SU-DHL-6 (cell line): ENCODE results near the gene SIK2.

Source experiments
- H2AFZ ChIP-seq: fragments of 200-600 bp; sonication (generic); 2 replicates; pipeline ENCODE4 v1.6.1; 2014; ENCODE audit warnings: low read depth, mild to moderate bottlenecking, moderate library complexity, mixed read lengths, antibody characterized with exemption, low read length; ENCODE audit not compliant: severe bottlenecking
- H3F3A ChIP-seq: fragments of 200-600 bp; shearing (Covaris generic); 2 replicates; pipeline ENCODE4 v1.6.0; 2016; ENCODE audit warnings: antibody characterized with exemption, mild to moderate bottlenecking; ENCODE audit not compliant: insufficient read depth
- H3K27ac ChIP-seq: fragments of 200-600 bp; sonication (generic); 2 replicates; pipeline ENCODE4 v1.5.1; 2016; ENCODE audit warnings: low read depth, mild to moderate bottlenecking, low read length, moderate library complexity, mixed read lengths
- H3K27me3 ChIP-seq: fragments of 200-600 bp; sonication (generic), shearing (Covaris generic); 2 replicates; pipeline ENCODE4 v1.6.0; 2014; ENCODE audit warnings: mild to moderate bottlenecking, low read length
- H3K36me3 ChIP-seq: fragments of 200-600 bp; sonication (generic); 2 replicates; pipeline ENCODE4 v1.6.1; 2014; ENCODE audit warnings: mild to moderate bottlenecking, low read length, mixed read lengths
- H3K4me2 ChIP-seq: fragments of 300-600, 200-600 bp; shearing (Covaris generic), sonication (generic); 2 replicates; pipeline ENCODE4 v1.6.0; 2014; ENCODE audit warnings: low read length, low read depth, mild to moderate bottlenecking; ENCODE audit not compliant: poor library complexity, severe bottlenecking
- H3K4me3 ChIP-seq: fragments of 200-600 bp; sonication (generic); 2 replicates; pipeline ENCODE4 v1.5.1; 2014; ENCODE audit warnings: antibody characterized with exemption, low read length, mild to moderate bottlenecking, mixed read lengths; ENCODE audit not compliant: insufficient read depth, poor library complexity, severe bottlenecking
- H3K79me2 ChIP-seq: fragments of 200-600 bp; sonication (generic); 2 replicates; pipeline ENCODE4 v1.6.1; 2014; ENCODE audit warnings: mild to moderate bottlenecking, low read length, moderate library complexity; ENCODE audit not compliant: insufficient read depth
- H3K9ac ChIP-seq: fragments of 200-600 bp; sonication (generic); 2 replicates; pipeline ENCODE4 v1.7.0; 2014; ENCODE audit warnings: mild to moderate bottlenecking, low read length
- H3K9me2 ChIP-seq: fragments of 200-600 bp; sonication (generic); replicated peaks from 2 replicates; pipeline ENCODE4 v1.6.1; 2014; ENCODE audit warnings: low read length; ENCODE audit not compliant: insufficient read depth
- H3K9me3 ChIP-seq: fragments of 200-600 bp; sonication (generic); 2 replicates; pipeline ENCODE4 v1.6.1; 2014; ENCODE audit warnings: low read length, mixed read lengths; ENCODE audit not compliant: insufficient read depth
- H4K20me1 ChIP-seq: fragments of 200-600 bp; sonication (generic); 2 replicates; pipeline ENCODE4 v1.6.1; 2014; ENCODE audit warnings: low read depth, mild to moderate bottlenecking, antibody characterized with exemption, low read length, moderate library complexity, mixed read lengths
- EZH2phosphoT487 ChIP-seq: fragments of 200-600 bp; sonication (generic), shearing (Covaris generic); conservative IDR thresholded peaks from 2 replicates; pipeline ENCODE4 v1.6.1; 2018; ENCODE audit warnings: mild to moderate bottlenecking, antibody characterized with exemption, low read length, moderate library complexity, mixed read lengths
- TF ChIP-seq, protein P1 (sequence below): fragments of 200-600 bp; sonication (generic); IDR thresholded peaks from one replicate; pipeline ENCODE4 v1.5.1; 2017; ENCODE audit warnings: antibody characterized with exemption, mild to moderate bottlenecking, low read length, moderate library complexity; ENCODE audit not compliant: insufficient read depth, poor library complexity, severe bottlenecking

Gene SIK2

DNA sequence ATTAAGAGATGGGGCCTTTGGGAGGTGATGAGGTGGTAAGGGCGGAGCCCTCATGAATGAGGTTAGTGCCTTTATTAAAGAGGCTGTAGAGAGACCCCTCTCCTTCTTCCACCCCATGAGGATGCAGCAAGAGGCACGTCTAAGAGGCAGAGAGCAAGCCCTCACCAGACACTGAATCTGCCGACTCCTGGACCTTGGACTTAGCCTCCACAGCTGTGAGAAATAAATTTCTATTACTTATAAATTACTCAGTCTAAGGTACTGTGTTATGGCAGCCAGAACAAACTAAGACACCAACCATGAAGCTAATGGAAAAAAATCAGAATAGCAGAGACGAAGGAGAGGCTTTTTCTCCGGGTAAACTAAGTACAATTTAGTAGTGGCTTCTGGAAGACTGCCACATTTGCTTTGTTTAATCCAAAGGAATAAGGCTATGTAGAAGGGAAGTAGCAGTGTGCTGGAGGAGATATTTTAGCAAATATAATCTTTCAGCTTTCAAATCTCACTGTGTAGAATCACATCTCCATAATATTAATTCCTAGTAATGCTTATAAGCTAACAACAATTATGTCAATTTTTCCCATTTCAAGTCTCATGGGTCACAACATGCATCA is 12.3 kb upstream of the SIK2 start:
- H2AFZ ChIP-seq: no peak overlapping the region
- H3K9ac ChIP-seq: no peak overlapping the region
- H4K20me1 ChIP-seq: no peaks in the 10 kb centered on the region
- no peaks in the 10 kb centered on the region for H3K9me3 ChIP-seq
- H3K4me2 ChIP-seq: no peak overlapping the region
- H3K9me2 ChIP-seq: no peaks in the 10 kb centered on the region
- no peaks in the 10 kb centered on the region for H3K27me3 ChIP-seq
- TF ChIP-seq, protein P1, sequence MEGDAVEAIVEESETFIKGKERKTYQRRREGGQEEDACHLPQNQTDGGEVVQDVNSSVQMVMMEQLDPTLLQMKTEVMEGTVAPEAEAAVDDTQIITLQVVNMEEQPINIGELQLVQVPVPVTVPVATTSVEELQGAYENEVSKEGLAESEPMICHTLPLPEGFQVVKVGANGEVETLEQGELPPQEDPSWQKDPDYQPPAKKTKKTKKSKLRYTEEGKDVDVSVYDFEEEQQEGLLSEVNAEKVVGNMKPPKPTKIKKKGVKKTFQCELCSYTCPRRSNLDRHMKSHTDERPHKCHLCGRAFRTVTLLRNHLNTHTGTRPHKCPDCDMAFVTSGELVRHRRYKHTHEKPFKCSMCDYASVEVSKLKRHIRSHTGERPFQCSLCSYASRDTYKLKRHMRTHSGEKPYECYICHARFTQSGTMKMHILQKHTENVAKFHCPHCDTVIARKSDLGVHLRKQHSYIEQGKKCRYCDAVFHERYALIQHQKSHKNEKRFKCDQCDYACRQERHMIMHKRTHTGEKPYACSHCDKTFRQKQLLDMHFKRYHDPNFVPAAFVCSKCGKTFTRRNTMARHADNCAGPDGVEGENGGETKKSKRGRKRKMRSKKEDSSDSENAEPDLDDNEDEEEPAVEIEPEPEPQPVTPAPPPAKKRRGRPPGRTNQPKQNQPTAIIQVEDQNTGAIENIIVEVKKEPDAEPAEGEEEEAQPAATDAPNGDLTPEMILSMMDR: no peak
- TF ChIP-seq EZH2phosphoT487: no peak
- H3K4me3 ChIP-seq: no peak overlapping the region
- no peaks in the 10 kb centered on the region for H3K79me2 ChIP-seq
- no peak overlapping the region for H3K27ac ChIP-seq
- no peaks in the 10 kb centered on the region for H3K36me3 ChIP-seq
- no peaks in the 10 kb centered on the region for H3F3A ChIP-seq

GRCh38 chr11:111591187-111591960 is 10.9 kb upstream of the SIK2 start:
- Histone ChIP-seq H3F3A (no peaks in the 10 kb centered on the region), H3K9ac (no peak overlapping the region), H2AFZ (no peak overlapping the region), H3K9me2 (no peaks in the 10 kb centered on the region), H3K79me2 (no peaks in the 10 kb centered on the region), H3K9me3 (no peaks in the 10 kb centered on the region), H3K27ac (no peak overlapping the region), H3K27me3 (no peaks in the 10 kb centered on the region), H4K20me1 (no peaks in the 10 kb centered on the region), H3K36me3 (no peaks in the 10 kb centered on the region), H3K4me2 (no peak overlapping the region), H3K4me3 (no peak overlapping the region)
- TF ChIP-seq, protein P1: no peak
- TF ChIP-seq EZH2phosphoT487: no peak

DNA sequence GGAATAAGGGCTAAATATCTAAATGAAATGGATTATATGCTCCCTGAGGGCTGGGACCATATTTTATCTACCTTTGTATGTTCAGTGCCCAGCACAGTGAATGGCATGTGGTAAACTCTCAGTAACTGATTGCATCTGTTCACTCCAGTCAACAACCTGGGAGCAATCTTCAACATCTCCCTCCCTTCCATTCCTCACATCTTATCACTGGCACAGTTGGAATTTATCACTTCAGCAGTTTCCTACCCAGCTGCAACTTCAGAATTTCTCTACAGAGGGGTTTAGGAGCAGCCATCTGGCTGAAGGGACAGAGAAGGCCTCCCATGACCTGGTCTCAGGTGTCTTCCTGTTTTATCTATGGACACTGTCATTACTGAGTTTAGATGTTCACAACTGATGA is 9.8 kb upstream of the SIK2 start:
- no peak for TF ChIP-seq EZH2phosphoT487
- TF ChIP-seq, protein P1: no peak

More for the DNA sequence above, 9.8 kb upstream of the SIK2 start:
- Histone ChIP-seq H4K20me1 (no peaks in the 10 kb centered on the region), H3F3A (no peaks in the 10 kb centered on the region), H3K9me2 (no peaks in the 10 kb centered on the region), H3K36me3 (no peaks in the 10 kb centered on the region), H3K27ac (no peak overlapping the region), H3K27me3 (no peaks in the 10 kb centered on the region), H3K79me2 (no peaks in the 10 kb centered on the region), H2AFZ (no peak overlapping the region), H3K9ac (no peak overlapping the region), H3K9me3 (no peaks in the 10 kb centered on the region), H3K4me3 (no peak overlapping the region), H3K4me2 (no peak overlapping the region)
